Measurements from ENCODE around the gene FGF1.

Gene FGF1

DNA sequence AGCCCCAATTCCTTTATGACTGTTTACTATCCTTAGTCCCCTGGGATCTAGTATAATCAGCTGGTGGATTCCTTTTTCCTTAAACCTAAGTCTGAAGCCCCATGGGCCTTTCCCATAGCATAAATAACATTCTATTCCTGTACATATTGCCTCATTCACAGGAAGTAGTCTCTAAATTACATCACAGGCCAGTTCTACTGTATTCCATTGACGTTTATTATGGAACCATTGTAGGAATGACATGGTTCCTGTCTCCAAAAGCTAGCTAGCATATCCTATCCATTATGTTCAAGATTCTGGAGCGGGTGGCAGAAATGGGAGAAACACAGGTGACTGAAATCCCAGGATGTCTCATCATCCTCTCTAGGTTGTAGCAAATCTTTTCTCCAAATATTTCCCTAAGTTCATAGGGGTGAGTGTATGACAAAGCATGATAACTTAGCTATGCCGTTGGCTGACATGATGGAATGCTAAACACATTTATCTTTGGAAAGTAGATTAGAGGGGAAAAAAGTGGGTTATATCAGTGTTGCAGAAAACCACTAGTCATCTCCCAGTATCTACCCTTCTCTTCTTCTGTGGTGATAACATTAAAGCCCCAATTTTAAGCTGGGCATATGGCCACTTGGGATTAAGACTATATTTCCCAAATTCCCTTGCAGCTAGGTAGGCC, 140.1 kb downstream of the FGF1 start:
- no peak overlapping the region for H3K4me3 ChIP-seq (ENCODE audit: low read depth, low read length)

- no peak overlapping the region for H3K4me3 ChIP-seq (ENCODE audit: low read depth, low read length)
Measured at GRCh38 chr5:142544946-142545649, 140.8 kb downstream of the FGF1 start.

DNA sequence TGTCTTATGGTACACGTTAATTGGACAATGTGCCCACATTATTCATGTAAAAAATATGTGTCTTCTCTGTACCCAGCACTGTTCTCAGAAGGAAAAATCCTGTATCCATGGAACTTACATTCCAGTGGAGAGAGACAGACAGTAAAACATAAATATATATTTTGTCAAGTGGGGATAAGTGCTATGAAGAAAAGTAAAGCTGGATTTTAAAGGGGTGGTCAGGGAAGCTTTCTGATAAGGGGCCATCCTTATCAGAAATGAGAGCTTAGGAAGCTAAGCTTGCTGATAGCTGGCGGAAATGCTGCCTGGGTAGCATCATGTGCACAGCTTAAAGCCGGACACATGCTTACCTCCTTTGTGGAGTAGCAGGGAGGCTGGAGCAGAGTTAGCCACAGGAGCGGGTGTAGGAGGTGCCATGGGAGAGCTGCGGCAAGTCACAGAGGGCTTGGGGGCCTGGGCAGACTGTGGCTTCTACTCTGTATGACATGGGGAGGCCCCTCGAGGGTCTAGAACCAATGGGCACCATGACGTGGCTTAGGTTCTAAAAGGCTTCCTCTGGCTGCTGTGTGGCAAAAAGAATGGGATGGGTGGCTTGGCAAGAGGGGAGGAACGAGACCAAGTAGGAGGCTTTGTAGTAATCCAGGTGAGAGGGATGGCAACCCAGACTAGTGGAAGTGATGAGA, 141.7 kb downstream of the FGF1 start:
- H3K4me3 ChIP-seq (ENCODE audit: low read depth, low read length), result no peak overlapping the region

DNA sequence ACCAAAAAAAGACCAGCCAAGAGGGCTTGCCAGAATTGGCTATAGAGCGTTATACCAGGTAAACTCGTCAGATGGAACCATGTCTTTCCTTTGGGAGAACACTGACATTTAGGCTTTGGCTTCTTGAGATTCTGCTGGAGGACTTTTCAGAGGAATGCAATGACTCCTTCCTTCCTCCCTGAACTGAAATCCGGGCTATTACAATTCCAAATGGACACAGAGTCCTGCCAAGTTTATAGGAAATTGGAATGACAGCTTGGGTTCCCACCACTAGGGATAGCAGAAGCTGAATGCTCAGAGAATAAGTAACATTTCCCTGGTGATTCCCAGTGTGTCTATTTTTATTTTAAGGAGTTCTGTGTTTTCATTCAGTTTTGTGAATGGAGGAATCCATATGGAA, 143.0 kb downstream of the FGF1 start:
- no peak overlapping the region for H3K4me3 ChIP-seq (ENCODE audit: low read depth, low read length)

Measured in iPS-11a (cell line).